Measurements from ENCODE around the gene UFC1.

Gene UFC1

DNA sequence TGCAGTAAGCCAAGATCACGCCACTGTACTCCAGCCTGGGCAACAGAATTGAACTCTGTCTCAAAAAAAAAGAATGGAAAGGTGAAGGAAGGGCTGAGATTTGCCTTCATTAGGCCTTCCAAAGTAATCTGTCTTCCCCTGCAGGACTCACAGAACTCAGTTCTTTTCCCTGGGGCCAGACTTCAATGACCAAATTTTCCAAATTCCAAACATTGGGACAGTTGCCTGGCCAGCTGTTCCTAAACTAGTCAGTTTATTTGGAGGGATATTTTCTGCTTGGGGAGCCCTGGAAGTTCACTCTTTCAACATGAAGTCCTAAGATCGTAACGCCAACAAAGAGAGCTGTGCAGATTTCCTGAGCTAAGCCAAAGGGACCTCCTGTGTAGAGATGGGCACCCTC lies 15.9 kb upstream of the UFC1 start:
- DNase-seq, result no peak

DNA sequence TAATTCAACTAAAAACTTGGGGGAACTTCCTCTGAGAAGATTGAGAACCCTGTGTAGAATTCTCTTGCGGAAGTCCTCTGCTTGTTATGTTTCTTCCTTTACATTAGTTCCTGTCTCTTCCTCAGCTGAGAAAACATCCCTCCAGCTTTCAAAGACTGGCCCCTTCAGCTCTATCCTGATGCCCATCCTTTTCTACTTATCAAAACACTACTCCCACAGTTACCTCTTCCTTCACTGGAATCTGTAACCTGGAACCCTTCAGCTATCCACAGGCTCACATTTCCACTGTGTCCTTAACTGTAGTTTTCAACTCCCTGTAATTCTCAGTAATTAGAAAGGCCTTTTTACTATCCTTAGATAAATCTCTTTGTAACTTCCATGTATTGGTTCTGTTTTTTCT lies 15.3 kb upstream of the UFC1 start:
- no peak for DNase-seq

DNA sequence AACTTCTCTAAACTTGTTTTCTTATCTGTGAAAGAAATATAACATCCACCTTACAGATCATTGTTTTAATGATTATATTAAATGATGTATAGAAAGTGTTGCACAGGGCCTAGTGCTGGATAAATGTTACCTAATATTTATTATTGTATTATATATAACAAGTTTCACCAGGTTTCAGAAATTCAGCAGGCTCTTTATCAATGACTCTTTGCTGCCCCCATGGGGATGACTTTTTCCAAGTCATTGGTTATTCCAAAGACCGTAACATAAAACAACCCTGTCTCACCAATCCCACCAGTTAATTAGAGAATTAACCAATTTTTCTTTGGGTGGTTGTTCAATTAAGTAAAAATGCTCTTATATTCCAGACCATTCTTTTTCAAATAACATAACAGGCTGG lies 14.0 kb upstream of the UFC1 start:
- DNase-seq, result peak; percentile 70

DNA sequence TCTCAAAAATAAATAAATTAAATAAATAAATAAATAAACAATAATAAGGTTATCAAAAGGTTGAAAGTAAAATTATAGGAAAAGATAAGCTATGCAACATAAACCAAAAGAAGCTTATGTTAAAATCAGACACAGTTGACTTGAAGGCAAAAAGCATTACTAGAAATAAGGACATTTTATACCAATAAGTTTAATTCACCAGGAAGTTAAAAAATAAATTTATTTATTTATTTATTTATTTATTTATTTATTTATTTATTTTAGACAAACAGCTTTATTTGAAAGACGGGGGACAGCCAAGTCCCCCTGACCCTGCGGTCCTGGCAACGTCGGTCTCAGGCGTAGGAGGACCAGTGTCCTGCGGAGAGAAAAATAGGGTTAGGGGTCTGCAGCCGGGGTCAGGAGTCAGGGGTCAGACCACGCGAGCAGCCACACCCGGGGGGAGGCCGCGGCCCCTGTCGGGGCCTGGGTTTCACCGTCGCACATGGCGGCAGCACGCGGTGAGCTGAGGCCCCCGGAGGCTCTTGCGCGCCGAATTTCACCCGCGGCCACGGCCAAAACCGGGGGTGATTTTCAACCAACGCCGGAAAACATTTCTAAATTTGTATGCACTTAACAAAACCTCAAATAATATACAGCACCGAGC lies 12.9 kb upstream of the UFC1 start:
- DNase-seq, result no peak

DNA sequence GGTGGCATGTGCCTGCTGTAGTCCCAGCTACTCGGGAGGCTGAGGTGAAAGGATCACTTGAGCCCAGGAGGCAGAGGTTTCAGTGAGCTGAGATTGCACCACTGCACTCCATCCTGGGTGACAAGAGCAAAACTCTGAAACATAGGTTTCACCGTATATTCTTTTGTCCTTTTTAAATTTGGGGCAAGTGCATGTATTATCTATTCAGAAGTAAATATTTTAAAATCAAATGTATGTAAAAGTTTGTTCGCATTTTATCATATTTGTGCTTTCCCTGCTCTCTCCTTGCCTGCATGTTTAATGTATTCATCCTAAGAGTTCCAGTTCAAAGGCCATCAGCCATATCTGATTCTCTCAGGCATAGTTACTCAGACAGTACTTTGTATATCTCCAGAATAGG lies 7.9 kb upstream of the UFC1 start:
- DNase-seq, result no peak

DNA sequence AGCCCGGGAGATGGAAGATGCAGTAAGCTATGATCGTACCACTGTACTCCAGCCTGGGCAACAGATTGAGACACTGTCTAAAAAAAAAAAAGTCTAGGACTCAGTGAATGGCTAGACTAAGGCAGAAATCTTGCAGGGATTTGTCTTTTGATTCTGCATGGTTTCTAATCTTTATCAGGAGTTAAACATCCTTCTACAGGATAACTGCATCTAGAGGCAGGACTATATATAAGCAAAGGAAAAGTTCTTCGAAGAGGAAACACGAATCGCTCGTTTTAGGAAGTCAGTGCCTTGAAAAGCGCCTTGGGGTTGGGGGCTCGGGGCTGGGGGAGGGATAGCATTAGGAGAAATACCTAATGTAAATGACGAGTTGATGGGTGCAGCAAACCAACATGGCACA lies 602 bp upstream of the UFC1 start:
- DNase-seq, result no peak

DNA sequence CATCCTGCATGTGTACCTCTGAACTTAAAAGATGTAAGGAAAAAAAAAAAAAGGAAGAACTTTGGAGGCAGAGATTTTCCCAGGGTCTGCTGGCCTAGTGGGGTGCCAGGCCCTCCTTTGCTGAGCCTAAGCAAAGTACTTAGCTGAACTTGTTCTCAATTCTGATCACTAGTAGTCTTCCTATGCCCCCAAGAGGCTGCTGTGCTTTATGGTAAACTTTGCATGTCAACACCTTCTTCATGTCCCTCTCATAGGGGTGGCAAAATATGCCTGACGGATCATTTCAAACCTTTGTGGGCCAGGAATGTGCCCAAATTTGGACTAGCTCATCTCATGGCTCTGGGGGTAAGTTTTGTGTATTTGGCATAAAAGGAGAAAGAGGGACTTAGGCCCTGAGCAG lies 4.1 kb downstream of the UFC1 start:
- no peak for DNase-seq

DNA sequence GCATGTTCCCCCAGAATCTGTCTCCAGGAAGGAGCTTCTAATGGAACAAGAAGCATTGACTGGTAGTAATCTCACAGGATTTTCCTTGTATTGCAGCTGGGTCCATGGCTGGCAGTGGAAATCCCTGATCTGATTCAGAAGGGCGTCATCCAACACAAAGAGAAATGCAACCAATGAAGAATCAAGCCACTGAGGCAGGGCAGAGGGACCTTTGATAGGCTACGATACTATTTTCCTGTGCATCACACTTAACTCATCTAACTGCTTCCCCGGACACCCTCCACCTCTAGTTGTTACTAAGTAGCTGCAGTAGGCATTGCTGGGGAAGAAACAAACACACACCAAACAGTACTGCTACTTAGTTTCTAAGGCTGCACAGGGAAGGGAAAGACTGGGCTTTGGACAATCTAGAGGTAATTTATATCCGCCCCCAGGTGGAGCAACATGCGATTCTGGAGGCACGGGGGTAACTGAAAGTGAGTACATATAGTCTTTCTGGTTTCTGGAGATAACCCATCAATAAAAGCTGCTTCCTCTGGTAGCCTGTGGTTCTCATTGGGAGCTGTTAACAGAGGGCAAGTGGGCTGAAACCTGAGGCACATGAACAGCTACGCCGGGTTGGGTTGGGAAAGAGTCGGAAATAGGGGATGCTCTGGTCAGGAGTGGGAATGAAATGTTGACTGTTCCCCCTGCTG lies 4.7 kb downstream of the UFC1 start:
- DNase-seq, result no peak

DNA sequence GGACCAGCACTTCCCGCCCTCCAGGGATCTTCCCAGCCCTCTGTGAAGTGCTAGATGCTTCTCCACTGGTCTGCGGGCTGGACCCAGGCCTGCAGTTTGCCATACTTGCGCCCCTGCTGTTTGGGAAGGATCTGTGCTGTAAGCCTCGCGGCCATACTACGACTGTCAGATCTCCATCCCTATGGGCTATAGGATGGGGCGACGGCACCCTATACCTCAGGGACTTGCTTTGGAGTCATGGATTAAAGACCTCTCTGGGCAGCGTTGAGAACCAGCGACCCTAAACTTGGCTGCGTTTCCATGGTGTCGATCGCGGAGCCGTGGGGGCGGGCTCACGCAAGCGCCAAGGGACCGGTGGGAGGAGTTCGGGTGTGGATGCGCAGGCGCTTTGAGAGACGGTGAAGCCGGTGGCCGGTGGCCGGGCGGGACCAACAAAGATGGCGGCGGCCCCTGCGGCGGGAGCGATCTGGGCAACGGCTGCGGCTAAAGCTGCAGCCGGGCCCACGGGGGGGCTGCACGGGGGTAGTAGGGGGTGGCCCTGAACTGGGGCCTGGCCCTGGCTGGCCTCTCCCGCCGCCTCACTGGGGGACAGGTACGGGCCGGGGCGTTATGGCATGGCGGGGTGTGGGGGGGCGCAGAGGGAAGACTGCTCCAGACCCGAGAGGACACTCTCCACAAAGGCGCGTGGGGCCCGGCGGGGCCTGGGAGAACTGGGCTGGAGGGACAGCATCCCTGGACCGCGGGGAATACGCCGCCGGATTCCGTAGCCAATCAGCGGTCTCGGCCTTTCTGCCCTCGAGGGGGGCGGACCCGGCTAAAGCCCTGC lies 5.5 kb downstream of the UFC1 start, which contains the start of gene USP21:
Gene USP21, plus strand, starts transcription at position 414 of the 826 bp plus-strand sequence. CDS start 1,141 bp downstream, outside the sequence.
- peak; percentile 98 for DNase-seq

DNA sequence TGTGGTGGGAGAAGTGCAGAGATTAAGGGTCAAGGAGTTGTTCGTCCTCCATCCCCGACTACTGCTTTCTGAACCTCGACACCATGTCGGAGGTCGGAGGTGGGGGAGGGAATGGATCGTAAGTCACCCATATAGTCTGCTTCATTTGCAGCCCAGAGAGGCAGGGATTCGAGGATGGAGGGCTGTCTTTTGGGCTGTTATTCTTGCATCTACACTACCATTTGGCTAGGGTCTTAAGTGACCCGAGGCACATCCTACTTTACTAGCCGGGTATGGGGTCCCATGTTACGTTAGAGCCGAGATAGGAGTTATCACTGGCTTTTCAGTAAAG lies 6.1 kb downstream of the UFC1 start:
- DNase-seq, result no peak

DNA sequence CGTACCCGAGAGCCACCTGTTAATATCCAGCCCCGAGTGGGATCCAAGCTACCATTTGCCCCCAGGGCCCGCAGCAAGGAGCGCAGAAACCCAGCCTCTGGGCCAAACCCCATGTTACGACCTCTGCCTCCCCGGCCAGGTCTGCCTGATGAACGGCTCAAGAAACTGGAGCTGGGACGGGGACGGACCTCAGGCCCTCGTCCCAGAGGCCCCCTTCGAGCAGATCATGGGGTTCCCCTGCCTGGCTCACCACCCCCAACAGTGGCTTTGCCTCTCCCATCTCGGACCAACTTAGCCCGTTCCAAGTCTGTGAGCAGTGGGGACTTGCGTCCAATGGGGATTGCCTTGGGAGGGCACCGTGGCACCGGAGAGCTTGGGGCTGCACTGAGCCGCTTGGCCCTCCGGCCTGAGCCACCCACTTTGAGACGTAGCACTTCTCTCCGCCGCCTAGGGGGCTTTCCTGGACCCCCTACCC lies 6.9 kb downstream of the UFC1 start:
- DNase-seq, result no peak

DNA sequence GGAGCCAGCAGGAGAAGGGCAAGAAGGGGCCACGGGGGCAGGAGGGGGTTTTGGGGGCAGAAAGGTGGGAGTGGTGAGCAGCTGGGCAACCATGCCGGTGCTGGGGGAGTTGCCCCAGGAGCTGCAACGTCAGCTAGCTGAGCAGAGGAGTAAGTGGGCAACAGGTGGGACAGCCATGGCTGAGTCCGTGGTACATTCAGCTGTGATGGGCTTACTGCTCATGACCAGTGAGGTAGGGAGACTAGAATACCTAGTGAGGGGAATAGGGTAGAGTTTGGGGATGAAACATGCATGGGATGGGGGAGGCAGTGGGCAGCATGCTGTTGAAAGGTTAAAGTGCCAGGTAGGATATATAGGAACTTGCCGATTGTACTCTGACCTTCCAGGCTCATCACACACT lies 7.9 kb downstream of the UFC1 start:
- DNase-seq, result no peak

DNA sequence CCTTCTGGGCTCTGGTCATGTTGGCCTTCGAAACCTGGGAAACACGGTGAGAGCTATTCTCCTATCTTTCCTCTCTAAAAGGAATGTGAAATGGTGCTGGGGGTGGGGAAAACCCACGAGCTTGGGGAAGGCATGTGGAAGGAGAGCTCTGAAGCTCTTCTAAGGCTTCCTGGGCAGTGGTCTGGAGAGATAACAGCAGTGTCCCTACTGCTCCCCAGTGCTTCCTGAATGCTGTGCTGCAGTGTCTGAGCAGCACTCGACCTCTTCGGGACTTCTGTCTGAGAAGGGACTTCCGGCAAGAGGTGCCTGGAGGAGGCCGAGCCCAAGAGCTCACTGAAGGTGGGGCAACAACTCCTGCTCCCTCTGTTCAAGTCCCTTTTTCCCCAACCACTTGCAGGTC lies 8.3 kb downstream of the UFC1 start:
- no peak for DNase-seq

DNA sequence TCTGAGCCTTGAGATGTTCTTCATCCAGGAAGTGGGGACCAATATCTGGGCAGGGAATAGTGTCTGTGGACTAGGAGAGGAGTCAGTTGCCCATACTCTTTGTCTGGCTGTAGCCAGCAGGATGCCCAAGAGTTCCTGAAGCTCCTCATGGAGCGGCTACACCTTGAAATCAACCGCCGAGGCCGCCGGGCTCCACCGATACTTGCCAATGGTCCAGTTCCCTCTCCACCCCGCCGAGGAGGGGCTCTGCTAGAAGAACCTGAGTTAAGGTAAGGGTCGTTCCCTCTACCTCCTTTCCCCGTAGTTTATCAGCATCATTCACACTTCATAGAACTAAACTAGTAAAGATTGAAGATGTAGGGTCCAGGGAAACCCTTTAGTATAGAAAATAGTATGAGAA lies 9.0 kb downstream of the UFC1 start:
- DNase-seq, result no peak

DNA sequence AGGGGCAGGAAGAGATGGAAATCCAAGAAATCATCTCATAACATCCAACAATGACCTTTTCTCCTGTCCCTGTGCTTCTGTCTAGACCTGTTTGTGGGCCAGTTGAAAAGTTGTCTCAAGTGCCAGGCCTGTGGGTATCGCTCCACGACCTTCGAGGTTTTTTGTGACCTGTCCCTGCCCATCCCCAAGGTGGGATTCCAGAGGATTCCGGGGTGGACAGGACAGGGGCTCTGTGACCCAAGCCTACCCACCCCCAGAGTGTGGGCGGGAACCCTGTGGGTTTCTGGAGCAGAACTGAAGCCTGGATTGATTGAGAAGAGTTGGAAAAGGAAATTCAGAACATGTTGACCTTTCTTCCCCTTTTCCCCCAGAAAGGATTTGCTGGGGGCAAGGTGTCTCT lies 10.0 kb downstream of the UFC1 start:
- no peak for DNase-seq

DNA sequence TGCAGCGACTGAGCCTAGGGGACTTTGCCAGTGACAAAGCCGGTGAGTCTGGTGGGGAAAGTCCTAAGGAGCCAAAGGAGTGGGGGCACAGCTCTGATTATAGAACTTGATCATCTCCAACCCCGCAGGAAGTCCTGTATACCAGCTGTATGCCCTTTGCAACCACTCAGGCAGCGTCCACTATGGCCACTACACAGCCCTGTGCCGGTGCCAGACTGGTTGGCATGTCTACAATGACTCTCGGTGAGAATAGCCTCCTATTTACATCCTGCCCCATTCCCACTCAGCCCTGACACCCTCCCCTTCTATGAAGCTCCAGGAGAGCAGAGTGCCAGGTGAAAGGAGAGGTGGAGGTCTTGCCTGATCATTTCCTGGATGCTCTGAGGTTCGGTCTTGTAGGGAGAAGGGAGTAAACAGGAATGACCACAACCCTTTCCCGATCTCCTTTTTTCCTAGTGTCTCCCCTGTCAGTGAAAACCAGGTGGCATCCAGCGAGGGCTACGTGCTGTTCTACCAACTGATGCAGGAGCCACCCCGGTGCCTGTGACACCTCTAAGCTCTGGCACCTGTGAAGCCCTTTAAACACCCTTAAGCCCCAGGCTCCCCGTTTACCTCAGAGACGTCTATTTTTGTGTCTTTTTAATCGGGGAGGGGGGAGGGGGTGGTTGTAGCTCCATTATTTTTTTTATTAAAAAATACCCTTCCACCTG lies 11.3 kb downstream of the UFC1 start:
- no peak for DNase-seq

DNA sequence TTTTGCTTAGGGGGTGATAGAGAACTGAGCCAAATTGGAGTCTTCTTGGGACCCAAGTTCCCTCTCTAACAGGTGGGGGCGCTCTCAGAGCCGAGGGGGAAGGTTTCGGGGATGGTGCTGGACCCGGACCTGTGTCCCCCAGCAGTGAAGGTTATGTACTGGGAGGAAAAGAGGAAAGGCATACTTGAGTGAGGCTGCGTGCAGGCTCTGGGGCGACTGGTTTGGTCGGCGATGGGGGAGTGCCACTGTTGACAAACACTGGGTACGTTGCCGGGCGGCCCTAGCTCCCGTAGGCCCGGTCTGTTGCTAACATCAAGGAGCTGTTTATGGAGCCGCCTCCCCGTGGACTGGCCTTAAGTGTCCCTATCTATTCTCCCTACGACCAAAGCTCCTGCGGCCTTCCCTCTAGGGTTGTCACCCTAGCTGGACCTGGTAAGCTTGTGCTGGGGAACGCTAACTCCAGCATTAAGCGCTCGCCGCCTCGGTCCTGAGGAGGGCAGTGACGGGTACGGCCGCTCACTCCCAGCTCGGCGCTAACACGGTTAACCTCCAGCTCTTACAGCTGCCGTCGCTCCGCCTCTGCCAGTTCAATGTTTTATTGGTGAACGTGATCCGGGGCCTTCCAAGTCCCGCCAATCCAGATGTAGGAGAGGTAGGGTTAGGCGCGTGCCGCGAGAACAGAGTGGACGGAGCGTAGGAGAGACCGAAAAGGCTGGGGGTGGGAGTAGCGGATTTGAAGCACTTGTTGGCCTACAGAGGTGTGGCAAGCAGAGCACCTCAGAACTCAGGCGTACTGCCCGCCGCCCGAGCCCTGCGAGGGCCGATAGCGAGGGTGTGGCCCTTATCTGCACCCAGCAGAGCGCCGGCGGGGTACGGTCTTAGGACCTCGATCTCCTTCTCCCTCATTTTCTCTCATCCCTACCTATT lies 12.2 kb downstream of the UFC1 start, which contains the start of gene PPOX:
Gene PPOX, plus strand, starts transcription at position 685 of the 927 bp plus-strand sequence. CDS start 422 bp downstream, outside the sequence.
- DNase-seq, result peak; percentile 100

DNA sequence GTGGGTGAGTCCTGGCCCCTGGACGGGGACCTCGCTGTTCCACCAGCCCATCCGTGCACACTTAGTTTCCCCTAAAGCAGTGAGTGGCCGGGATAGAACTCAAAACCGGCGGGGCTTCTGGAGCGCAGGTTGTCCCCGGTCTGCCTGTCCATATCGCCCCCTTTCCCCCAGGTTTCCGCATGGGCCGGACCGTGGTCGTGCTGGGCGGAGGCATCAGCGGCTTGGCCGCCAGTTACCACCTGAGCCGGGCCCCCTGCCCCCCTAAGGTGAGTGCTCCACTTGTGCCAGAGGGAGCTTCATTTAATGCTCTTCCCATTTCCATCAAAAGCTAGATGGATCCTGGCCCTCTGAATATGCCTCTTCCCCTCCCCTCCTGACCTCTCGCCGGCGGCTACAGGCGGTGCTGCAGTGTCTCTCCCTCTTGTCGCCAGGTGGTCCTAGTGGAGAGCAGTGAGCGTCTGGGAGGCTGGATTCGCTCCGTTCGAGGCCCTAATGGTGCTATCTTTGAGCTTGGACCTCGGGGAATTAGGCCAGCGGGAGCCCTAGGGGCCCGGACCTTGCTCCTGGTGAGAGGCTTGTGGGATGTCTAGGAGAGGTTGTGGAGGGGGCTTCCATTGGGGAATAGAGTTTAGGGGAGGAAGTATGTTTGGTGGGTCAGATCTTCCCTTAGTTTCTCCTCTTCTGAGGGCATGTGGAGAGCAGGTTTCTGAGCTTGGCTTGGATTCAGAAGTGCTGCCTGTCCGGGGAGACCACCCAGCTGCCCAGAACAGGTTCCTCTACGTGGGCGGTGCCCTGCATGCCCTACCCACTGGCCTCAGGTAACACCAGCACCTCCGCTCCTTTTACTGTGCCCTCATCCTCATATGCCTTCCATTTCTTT lies 13.1 kb downstream of the UFC1 start:
- DNase-seq, result peak; percentile 70

DNA sequence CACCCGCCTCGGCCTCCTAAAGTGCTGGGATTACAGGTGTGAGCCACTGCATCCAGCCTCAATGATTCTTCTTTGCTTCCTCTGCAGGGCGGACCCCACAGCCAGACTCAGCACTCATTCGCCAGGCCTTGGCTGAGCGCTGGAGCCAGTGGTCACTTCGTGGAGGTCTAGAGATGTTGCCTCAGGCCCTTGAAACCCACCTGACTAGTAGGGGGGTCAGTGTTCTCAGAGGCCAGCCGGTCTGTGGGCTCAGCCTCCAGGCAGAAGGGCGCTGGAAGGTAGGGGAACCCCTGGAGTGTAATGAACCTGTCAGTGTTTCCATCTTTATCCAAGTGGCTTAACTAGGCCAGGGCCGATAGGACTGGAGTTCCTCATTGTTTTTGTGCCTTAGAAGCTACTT lies 15.1 kb downstream of the UFC1 start:
- no peak for DNase-seq

DNA sequence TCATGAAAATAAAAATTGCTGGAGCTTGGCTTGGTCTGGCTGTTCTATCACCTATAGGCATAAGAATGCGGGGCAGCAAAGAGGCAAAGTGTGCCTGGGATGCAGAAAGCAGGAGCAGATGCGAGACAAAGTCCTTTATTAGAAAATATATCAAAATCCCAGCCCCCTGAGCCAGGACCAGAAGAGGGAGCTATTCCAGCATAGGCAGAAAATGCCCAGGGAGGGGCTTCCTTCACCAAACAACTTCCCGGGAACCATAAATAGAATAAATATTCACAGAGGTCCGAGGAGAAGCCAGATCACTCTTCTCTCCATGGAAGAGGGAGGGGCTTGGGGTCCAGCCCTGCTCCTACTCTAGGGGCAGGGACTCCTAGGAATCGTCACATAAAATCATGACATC lies 17.4 kb downstream of the UFC1 start:
- DNase-seq, result peak; percentile 29

DNA sequence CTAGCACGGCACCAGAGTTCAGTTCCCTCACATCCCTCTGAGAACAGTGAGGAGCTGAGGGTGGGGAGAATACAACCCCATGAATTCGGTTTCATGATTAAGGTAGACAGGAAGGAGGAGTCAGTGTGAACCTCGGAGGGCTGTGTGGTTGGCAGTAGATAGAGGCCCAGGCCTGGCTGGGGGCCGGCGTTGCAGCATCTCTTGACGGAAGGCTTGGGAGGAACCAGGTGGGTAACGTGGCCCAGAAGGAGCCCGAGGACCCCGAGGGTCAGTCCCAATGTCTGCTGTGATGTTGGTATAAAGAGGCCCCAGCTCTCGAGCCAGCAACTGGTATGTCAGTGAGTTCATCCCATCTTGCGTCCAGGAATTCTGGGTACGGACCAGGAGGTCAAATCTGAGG lies 17.9 kb downstream of the UFC1 start:
- no peak for DNase-seq

All from NCI-H82 (cell line).